Activated CD8-positive, alpha-beta memory T cell treated with anti-CD3 and anti-CD28 coated beads for 48 hours (primary cell): ENCODE measurements around the gene CUL7.
"Not testable (repeated sequence)": the region's sequence is repeated elsewhere in the genome, so short reads cannot be mapped to it uniquely, and the experiment has no call there.

ENCODE experiments used
- DNase-seq, 3 experiments: peaks; one replicate each; pipeline ENCODE4 v3.0.0-alpha.2; 2020; ENCODE audit warnings: low read depth in 2 of 3, low spot score in 2 of 3

The CUL7 gene

DNA sequence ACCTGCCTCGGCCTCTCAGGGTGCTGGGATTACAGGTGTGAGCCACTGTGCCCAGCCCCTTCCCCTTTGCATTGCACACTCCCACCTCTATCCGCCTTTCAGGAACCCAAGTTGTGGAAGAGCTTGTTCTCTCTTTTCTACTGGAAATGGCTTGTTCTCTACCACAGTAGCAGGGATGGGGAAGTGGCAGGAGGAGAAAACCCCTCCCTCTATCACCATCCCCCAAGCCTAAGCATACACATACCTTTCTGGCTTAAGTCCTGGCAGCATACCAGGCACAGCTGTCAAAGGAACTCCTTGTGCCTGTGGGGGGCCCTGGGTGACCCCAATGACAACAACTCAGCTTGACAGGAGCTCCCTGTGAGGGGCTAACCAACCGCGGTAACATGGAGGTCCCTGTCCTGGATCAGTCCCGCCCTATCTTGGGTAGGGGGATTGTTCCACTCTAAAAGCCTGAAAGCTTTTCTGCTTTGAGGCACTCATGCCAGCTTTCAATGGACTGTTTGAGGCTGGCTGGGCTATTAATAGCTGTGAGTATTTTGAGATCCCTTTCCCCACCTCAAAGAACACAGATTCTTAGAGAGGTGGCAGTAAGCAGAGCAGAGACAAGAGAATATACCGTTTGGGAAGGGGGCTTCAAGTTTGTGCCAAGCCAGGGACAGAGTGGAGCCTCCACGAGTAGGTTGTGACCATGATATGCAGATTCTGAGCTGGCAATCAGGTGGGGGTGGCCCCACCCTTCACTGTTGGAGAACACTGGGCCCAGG is 37.3 kb downstream of the CUL7 start:
- DNase-seq, result no peak

DNA sequence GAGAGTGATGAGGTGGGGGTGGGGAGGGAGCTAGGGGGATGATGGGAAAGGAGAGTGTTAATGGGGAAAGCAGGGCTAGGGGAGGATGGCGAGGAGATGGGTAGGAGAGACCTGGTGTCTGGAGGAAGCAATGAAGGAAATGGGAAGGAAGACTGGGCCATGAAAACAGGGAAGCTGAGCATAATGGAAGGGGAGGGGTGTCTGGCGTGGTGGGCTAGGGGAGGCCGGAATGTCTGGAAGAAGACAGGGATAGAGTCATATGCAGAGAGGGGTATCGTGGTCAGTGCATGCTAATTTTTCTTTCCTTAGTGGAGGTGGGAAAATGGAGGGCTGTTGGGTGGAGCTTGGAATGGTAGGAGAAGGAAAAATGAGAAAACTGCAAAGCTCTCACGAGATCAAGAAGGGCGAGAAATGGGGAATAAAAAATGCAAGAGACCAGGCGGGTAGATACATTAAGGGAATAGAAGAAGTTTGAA is 39.2 kb downstream of the CUL7 start:
- no peak for DNase-seq

DNA sequence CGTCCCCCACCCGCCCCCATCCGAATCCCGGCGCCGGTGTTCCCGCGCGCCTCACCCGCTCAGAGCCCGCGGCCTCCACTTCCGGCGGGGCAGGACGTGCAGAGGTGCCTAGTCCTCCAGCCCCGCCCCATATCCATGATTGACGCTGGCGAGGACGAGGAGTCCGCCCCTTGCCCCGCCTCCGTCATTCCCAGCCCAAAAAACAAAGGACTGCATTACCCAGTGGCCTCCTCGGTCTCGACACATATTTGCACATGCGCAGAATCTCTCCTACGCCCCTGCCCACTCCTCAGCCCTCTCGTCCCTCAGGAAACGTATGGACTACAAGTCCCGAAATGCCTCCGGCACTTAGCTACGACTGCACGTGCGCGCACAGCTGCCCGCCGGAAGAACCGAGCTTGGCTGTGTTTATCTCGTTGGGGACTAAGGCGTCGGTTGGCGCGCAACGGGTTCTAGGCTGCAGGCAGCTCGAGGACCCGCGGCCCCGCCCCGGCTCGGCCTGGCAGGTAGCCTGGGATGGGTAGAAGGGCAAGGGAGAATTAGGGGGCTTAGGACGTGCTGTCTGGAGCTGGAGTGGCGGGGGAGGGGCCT is 39.7 kb downstream of the CUL7 start, which contains the start of the genes KLHDC3 and MEA1:
TSS of gene KLHDC3 (plus strand) at position 407 of the 591 bp plus-strand sequence. CDS start 2,944 bp downstream, outside the sequence.
TSS of gene MEA1 (minus strand) at position 104 of the 591 bp plus-strand sequence. CDS start 133 bp downstream, outside the sequence.
- peak; percentile 92 to 98 (median 93) for DNase-seq

DNA sequence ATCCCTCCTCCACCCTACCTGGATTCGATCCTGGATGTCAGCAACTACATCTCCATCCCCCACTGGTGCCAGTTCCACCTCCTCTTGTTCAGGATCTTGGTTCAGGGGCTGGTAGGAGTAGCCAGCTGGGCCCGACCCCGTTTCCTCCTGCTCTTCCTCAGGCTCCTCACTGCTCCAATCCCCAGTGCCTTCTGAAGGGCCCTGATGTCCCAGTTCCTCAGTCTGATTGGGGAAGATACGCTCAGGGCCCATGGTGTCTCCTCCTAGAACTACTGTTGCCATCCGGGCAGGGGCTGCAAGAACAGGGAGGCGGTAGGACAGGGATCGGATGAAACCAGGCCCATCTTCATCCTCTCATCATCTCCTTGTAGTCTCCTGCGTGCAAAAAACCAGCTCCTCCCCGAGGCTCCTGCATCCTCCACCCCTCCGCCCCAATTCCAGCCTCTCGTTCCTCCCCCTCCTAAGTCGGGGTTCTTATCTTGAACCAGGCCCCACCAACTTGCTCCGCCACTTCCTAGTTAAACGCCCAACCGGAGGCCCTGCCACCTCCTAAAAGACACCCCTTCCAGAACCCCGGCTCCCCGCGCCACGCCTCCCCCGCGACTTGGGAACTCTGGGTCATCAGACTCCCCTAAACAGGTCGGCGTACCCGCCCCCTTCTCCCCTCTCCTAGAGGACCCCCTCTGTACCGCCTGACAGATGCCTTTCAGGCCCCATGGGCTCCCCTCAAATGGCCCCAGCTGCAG is 40.4 kb downstream of the CUL7 start:
- DNase-seq, result peak in 1 of 3 experiments; percentile 16

DNA sequence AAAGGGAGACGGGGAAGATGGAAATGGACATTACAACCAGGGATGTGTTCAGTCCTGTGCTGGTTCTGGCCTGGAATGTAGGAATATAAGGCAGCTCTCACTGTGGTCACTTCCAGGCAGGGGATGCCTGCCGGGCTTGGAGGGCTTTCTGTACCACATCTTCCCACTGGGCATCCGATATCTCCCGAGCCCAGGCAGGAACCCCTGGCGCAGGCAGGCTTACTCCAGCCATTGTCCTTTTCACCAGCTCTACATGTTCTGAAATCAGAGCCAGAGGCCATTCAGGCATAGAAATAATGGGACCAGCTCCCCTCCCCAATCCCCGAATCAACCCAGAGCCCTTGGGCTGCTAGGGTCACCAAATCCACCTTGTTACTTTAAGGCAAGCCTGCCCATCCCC is 41.3 kb downstream of the CUL7 start:
- DNase-seq, result no peak

- no peak for DNase-seq
These were observed 42.4 kb downstream of the CUL7 start for GRCh38 chr6:43011207-43011606.

DNA sequence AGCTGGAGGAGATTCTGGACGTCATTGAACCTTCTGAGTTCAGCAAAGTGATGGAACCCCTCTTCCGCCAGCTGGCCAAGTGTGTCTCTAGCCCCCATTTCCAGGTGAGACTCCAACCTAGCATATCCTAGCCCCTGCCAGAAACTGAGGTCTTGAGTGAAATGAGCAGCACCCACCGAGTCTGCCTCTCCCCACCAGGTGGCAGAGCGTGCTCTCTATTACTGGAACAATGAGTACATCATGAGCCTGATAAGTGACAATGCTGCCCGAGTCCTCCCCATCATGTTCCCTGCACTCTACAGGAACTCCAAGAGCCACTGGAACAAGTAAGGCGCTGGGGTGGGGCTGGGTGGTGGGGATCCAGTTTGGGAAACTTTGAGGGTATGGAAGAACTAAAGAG is 44.5 kb downstream of the CUL7 start:
- DNase-seq, result no peak

DNA sequence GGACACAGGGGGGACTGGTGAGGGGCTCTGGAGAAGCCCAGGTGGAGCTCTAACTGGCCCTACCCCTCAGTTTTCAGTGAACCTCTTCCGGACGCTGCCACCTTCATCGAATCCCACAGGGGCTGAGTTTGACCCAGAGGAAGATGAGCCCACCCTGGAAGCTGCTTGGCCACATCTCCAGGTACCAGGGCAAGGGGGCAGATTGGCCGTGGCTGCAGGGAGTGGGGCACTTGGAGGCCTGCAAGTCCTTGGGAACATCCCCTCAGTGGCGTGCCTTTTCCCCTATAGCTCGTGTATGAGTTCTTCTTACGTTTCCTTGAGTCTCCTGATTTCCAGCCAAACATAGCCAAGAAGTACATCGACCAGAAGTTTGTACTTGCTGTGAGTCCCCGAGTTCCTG is 46.5 kb downstream of the CUL7 start:
- DNase-seq, result no peak

- no peak for DNase-seq
These were observed 47.4 kb downstream of the CUL7 start for GRCh38 chr6:43006251-43006650.

DNA sequence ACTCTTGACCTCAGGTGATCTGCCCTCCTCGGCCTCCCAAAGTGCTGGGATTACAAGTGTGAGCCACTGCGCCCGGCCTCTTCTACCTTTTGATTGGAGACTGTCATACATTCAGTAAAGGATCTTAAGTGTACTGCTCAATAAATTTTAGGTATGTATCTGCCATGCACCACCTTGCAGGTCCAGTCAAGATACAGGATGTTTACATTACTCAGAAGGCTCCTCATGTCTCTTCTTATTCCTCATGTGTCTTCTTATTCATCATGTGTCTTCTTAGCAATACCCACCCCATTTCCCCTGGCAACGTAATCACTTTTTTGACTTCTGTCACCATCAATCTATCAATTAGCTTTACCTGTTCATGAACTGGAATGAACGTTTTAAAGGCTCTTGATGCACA is 47.8 kb downstream of the CUL7 start:
- DNase-seq, result no peak

DNA sequence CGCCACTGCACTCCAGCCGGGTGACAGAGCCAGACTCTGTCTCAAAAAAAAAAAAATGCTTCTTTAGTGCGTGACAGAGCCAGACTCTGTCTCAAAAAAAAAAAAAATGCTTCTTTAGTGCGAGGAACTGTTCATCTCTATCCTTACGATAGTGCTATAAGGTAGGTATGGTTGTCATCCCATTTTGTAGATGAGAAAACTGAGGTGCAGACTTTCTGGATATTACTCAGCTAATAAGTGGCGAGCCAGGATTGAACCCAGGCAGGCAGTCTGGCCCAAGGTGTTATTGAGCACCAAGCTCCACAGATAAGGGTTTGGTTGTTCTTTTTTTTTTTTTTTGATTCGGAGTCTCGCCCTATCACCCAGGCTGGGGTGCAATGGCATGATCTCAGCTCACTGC is 51.8 kb downstream of the CUL7 start:
- DNase-seq, result no peak

DNA sequence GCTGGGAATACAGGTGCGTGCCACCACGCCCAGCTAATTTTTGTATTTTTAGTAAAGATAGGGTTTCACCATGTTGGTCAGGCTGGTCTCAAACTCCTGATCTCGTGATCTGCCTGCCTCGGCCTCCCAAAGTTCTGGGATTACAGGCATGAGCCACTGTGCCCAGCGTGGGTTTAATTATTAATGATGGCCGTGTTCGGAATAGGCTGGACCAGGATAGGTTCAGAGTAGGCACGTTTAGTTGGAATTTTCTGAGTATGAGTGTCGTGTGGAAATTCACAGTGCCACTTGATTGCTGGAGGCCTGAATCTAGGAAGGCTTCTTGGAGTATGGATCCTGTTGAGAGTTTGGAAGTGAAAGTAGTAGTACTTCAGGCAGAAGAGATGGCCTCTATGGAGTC is 55.4 kb downstream of the CUL7 start:
- not testable (repeated sequence) for DNase-seq

DNA sequence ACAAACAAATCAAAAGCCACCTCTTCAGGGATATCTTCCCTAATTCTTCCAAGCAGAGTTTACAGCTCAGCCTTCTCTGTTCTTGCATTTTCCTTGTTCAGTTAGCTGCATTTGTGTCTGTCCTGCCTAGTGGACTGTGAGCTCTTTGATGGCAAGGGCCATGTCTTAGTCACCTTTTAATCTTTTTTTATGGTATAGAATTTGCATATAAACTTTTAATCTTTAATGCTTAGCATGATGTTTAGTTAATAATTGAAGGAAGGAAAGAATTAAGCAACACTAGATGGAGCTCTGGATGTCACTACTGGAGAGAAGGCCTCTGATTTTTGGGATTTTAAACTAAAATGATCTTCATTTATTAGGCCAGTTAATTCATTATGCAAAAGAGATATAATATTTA is 57.1 kb downstream of the CUL7 start:
- DNase-seq, result no peak

DNA sequence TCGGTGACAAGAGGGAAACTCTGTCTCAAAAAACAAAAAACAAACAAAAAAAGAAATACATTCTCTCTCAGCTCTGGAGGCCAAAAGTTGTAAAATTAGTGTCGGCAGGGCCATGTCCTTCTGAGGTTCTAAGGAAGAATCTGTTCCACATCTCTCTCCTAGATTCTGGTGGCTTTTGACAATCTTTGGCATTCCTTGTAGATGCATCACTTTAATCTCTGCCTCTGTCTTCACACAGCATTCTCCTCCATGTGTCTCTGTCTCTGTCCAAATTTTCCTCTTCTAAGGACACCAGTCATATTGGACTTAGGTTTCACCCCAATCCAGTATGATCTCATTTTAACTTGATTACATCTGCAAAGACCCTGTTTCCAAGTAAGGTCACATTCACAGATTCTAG is 60.2 kb downstream of the CUL7 start:
- DNase-seq, result no peak

GRCh38 chr6:42989923-42990322 is 63.7 kb downstream of the CUL7 start:
- no peak for DNase-seq

DNA sequence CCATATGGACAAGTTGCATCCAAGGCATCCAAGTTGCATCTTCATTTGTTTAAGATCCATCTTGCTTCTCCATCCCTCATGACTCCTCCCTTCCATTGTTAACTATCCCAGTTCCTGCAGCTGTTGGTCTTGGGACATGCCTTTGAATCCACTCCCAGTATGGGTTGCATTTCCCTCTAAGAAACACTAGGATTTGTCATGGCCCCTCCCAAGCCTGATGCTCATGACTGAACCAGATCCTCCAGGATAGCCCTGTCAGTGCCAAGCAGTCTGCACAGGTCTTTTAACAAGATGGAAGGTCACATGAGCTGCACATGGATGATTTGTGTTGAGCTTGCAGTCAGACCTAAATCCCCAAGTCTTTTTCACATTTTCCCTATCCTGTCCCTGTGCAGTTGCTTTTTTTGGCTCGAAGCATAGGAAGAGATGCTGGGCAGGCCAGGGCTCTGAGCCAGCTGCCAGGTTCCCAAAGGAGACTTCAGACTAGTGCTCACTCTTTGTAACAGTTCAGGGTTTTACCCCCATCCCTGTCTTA is 65.1 kb downstream of the CUL7 start:
- DNase-seq, result no peak
